ENCODE data around the gene ZNF718.
"Not testable (repeated sequence)": the region's sequence is repeated elsewhere in the genome, so short reads cannot be mapped to it uniquely, and the experiment has no call there.

The ZNF718 gene

DNA sequence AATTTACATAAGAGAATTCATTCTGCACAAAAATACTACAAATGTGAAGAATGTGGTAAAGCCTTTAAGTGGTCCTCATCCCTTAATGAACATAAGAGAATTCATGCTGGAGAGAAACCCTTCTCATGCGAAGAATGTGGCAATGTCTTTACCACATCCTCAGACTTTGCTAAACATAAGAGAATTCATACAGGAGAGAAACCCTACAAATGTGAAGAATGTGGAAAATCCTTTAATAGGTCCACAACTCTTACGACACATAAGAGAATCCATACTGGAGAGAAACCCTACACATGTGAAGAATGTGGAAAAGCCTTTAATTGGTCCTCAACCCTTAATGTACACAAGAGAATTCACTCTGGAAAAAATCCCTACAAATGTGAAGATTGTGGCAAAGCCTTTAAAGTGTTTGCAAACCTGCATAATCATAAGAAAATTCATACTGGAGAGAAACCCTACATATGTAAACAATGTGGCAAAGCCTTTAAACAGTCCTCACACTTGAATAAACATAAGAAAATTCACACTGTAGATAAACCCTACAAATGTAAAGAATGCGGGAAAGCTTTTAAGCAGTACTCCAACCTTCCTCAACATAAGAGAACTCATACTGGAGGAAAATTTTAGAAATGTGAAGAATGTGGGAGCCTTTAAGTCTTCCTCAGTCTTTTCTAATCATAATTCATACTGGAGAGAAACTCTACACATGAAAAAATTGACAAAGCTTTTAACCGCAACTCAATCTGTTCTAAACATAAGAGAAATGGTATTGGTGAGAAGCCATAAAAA, 37.4 kb downstream of the ZNF718 start:
- DNase-seq = no peak

- DNase-seq = not testable (repeated sequence)
Measured at GRCh38 chr4:169640-170039, 45.3 kb downstream of the ZNF718 start.

- DNase-seq = not testable (repeated sequence)
Measured at GRCh38 chr4:171318-171717, 47.0 kb downstream of the ZNF718 start.

DNA sequence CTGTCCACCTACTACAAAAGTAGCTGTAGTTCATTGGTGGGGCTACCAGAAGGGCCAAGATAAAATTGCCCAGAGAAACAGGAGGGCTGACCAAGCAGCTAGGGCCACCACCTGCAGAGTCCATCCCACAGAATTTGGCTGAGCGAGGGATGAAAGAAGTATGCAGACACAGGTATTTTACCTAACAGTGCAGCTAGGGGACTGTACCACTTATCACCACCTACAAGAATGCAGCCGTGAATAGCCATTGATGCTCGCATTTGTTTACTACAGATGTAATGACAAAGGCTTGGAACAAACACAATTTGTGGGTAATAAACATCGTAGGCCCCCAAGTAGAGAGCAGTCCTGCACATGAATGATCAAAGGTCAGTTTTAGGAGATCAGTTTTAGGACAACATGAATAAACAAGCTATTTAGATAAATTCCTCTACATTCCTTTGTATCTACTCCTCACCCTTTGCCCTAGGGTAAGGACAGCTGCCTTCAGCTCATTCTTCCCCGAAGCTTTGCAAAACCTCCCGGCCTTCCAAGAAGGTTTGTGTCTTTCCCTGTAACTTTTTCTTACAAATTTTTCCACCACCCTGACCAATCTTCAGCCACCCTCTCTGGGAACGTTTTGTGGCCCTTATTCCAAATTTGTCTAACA, 49.5 kb downstream of the ZNF718 start:
- no peak for DNase-seq

DNA sequence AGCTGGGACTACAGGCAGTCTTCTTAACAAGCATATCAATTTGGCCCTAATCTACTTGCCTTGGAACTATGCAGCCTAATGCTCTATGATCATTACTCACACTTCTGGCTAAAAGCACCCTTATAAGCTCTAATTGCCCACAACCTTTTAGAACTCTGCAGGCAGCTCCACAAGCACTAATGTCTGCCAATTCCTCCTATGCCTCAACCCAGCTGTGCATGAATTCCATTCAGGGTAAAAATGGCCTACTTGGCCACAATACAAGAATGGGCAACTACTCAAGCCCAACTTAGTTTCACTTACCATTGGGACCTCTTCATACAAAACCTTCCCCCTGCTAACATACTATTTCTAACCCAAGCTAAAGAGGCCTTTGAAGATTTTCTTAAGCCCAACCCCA, 51.7 kb downstream of the ZNF718 start:
- DNase-seq = no peak

DNA sequence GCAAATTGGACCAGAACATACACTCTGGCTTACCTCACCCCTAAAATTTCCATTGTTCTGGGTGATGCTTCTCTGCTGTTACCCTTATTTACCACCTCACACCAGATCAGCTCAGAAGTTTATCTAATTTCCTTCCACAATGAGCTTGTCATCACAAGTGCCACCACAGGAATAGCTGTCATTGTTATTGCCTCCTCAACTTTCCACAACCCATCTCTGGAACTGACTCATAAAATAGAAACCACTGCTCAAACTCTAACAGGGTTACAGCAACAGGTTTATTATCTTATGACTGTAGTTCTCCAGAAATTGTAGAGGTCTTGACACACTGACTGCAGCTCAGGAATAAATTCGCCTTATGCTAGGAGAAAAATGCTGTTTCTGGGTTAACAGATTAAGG, 52.7 kb downstream of the ZNF718 start:
- no peak for DNase-seq

DNA sequence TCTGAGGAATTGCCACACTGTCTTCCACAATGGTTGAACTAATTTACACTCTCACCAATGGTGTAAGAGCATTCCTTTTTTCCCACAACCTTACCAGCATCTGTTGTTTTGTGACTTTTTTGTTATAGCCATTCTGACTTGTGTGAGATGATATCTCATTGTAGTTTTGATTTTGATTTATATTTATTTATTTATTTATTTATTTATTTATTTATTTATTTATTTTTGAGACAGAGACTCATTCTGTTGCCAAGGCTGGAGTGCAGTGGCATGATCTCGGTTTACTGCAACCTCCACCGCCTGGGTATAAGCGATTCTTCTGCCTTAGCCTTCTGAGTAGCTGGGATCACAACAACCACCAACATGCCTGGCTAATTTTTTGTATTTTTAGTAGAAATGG, 57.9 kb downstream of the ZNF718 start:
- not testable (repeated sequence) for DNase-seq

GRCh38 chr4:188091-188490, 63.8 kb downstream of the ZNF718 start:
- DNase-seq = no peak

DNA sequence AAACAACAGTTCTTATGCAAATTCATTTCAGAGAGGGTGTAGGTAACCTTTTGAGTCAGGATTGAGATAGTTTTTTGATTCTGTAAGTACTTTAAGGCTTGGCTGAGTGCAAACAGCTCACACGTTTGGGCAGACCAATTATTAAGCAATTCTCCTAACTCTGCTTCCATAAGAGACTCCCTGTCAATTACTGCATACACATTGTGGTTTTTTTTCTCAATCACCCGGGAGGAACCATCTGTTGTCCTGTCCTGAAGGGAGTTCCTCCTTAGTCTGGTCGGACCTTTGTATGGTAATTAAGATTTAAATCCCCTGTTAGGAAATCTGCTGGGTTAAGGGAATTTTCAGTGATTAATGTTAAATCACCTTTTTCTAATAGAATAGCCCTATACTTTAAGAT, 70.9 kb downstream of the ZNF718 start:
- DNase-seq = not testable (repeated sequence)

DNA sequence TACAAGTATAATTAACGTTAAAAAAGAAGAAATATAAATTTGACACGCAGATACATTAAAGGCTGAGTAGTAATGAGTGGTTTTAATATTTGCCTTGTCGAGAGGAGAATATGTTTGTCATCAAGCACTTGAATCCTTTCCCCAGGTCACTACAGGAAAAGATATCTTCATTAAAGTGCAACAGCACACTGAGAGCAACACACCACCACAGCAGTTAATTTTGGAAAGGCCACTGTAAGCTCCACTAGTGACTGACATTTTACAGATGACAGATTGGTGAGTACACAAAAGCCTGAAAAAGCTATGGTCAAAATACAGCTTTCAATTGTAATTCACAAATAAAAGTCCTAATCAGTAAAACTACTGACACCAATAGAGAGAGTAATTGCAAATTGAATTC, 76.6 kb downstream of the ZNF718 start:
- no peak for DNase-seq

DNA sequence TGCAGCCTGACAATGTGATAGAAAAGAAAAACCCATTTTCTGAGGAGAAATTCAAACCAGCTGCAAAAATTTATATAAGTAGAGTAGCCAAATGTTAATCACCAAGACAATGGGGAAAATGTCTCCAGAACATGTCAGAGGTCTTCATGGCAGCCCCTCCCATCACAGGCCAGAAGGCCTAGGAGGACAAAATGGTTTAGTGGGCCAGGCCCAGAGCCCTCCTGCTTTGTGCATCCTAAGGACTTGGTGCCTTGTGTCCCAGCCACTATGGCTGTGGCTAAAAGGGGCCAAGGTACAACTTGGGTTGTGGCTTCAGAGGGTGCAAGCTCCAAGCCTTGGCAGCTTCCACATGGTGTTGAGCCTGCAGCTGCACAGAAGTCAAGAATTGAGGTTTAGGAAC, 78.5 kb downstream of the ZNF718 start:
- not testable (repeated sequence) for DNase-seq

DNA sequence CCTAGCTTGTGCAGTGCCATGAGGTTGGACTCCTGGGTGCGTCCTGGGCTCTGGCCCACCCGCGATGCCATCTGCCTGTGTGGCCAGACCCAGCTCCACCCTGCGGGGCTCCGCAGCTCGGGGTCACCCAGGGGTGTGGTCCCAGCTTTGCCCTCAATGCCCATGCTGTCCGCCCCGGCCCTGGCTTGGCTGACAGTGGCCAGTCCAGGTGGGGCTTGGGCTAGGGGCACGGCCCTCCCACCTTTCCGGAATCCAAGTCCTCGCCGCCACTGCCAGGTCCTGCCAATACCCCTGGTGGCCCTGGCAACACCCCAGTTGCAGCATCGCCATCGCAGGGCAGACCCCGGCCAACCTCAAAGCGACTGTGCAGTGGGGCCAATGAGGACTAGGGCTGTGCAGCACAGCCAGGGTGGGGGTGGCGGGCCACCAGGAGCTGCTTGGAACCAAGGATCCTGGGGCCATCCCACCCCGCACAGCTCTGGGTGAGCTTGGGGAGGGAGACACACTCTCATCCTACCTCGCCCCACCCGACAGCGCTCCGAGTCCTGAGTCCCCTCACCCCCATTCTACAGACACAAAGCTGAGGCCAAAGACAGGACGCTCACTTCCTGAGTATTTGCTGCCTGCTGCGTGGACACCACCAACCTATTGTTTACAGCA, 80.9 kb downstream of the ZNF718 start:
- DNase-seq = no peak

DNA sequence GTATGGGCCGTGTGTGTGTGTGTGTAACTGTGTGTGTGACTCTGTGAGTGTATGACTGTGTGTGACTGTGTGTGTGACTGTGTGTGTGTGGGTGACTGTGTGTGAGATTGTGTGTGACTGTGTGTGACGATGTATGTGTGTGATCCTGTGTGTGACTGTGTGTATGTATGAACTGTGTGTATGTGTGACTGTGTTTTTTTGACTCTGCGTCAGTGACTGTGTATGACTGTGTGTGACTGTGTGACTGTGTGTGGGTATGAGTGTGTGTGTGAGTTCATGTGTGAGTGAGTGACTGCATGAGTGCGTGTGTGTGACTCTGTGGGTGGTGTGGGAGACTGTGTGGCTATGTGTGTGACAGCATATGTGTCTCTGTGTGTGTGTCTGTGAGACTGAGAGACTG, 81.8 kb downstream of the ZNF718 start:
- no peak for DNase-seq

DNA sequence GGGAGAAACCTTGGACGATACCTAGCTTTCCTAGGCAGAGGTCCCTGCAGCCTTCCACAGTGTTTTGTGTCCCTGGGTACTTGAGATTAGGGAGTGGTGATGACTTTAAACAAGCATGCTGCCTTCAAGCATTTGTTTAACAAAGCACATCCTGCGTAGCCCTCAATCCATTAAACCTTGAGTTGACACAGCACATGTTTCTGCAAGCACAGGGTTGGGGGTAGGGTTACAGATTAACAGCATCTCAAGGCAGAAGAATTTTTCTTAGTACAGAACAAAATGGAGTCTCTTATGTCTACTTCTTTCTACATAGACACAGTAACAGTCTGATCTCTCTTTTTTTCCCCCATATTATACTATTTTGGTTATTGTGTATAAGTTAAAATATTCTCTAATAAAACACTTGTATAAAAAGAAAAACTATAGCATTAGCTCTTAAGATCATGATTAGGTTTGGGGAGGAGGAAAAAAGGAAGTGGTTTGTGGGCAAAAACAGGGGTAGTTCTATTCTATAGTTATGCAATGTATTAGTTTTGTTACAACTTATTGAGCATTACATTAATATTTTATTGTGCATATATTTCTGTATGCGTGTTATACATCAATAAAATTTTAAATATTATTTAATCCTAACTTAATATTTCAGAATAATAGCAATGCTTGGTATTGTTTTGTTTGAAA, 84.3 kb downstream of the ZNF718 start:
- DNase-seq = not testable (repeated sequence)

- no peak for DNase-seq
Measured at GRCh38 chr4:211033-211511, 86.8 kb downstream of the ZNF718 start.

- DNase-seq = no peak
Measured at GRCh38 chr4:212438-213188, 88.3 kb downstream of the ZNF718 start.

DNA sequence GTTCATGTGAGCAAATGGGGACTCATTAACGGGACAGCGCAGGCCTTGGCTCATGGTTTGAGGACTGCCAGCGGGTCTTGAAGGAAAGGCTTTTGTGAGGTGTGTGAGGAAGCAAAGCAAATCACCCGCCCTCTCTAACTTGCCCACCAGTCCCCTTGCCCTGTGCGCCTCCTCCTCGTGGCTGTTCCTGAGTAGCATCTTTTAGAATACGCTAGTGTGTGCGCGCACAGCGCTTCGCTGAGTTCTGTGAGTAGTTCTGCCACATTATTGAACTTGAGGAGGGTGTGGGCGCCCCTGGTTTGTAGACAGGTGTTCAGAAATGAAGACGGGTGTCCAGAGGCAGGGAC, 88.9 kb downstream of the ZNF718 start:
- DNase-seq = not testable (repeated sequence)
